ENCODE data around the gene HDDC3.
A peak's percentile ranks its signal among the peaks of the same experiment; 100 is the strongest.

The HDDC3 gene

GRCh38 chr15:90915808-90916440, 16.4 kb downstream of the HDDC3 start:
- TF ChIP-seq POLR2AphosphoS5 (IDR thresholded peaks at IDR 0.05; ENCODE audit: low read depth) (peak; percentile 79), CTCF (IDR thresholded peaks at IDR 0.05; ENCODE audit: insufficient read depth, low read length) (no peak), SPI1 (IDR thresholded peaks at IDR 0.05; ENCODE audit: borderline replicate concordance, low read depth) (peak; percentile 95), REST (IDR thresholded peaks at IDR 0.05; ENCODE audit: insufficient replicate concordance, low read depth) (no peak), GABPA (IDR thresholded peaks at IDR 0.05; ENCODE audit: low read depth) (no peak)
- H3K27me3 ChIP-seq (ENCODE audit: insufficient read depth, poor library complexity, severe bottlenecking), result no peaks in the 10 kb centered on the region
- DNase-seq (ENCODE audit: low read depth in 1 of 2, low spot score in 1 of 2), result peak; percentile 97 to 98
- H3K27ac ChIP-seq (replicated peaks), result peak overlapping the region; percentile 90
- peak overlapping the region; percentile 52 for H3K4me3 ChIP-seq (replicated peaks; ENCODE audit: insufficient read depth, low read length)

- TF ChIP-seq GABPA (IDR thresholded peaks at IDR 0.05; ENCODE audit: low read depth) (no peak), POLR2AphosphoS5 (IDR thresholded peaks at IDR 0.05; ENCODE audit: low read depth) (no peak; the same call in 1 of the 2 replicates)
- peak in 1 of 2 experiments; percentile 39 for DNase-seq (ENCODE audit: low read depth in 1 of 2, low spot score in 1 of 2)
- Histone ChIP-seq H3K27me3 (ENCODE audit: insufficient read depth, poor library complexity, severe bottlenecking) (no peaks in the 10 kb centered on the region), H3K4me3 (replicated peaks; ENCODE audit: insufficient read depth, low read length) (no peak overlapping the region; the same call in 1 of the 2 replicates), H3K27ac (replicated peaks) (peak overlapping the region; percentile 90)
Measured at GRCh38 chr15:90915216-90915807, 17.0 kb downstream of the HDDC3 start.

GRCh38 chr15:90914305-90915080, 17.9 kb downstream of the HDDC3 start:
- H3K4me3 ChIP-seq (replicated peaks; ENCODE audit: insufficient read depth, low read length), result no peak overlapping the region
- DNase-seq (ENCODE audit: low read depth in 1 of 2, low spot score in 1 of 2), result peak; percentile 79 to 89

More at GRCh38 chr15:90914305-90915080, 17.9 kb downstream of the HDDC3 start:
- H3K27ac ChIP-seq (replicated peaks), result peak overlapping the region; percentile 90
- no peaks in the 10 kb centered on the region for H3K27me3 ChIP-seq (ENCODE audit: insufficient read depth, poor library complexity, severe bottlenecking)
- TF ChIP-seq GABPA (IDR thresholded peaks at IDR 0.05; ENCODE audit: low read depth), result no peak
- TF ChIP-seq REST (IDR thresholded peaks at IDR 0.05; ENCODE audit: insufficient replicate concordance, low read depth), result no peak
- no peak for TF ChIP-seq CTCF (IDR thresholded peaks at IDR 0.05; ENCODE audit: insufficient read depth, low read length)
- TF ChIP-seq POLR2AphosphoS5 (IDR thresholded peaks at IDR 0.05; ENCODE audit: low read depth), result no peak; the same call in 1 of the 2 replicates
- no peak for TF ChIP-seq SPI1 (IDR thresholded peaks at IDR 0.05; ENCODE audit: borderline replicate concordance, low read depth)

Measured in HL-60 (cell line).